GM21360 (cell line): ENCODE measurements around the gene OLFML1.

Experiments
- ATAC-seq: cut with Tn5 transposase; IDR thresholded peaks from one replicate; pipeline ENCODE4 v1.9.1; 2021; ENCODE audit warnings: mild to moderate bottlenecking, moderate library complexity; ENCODE audit not compliant: unreplicated experiment

OLFML1 gene

DNA sequence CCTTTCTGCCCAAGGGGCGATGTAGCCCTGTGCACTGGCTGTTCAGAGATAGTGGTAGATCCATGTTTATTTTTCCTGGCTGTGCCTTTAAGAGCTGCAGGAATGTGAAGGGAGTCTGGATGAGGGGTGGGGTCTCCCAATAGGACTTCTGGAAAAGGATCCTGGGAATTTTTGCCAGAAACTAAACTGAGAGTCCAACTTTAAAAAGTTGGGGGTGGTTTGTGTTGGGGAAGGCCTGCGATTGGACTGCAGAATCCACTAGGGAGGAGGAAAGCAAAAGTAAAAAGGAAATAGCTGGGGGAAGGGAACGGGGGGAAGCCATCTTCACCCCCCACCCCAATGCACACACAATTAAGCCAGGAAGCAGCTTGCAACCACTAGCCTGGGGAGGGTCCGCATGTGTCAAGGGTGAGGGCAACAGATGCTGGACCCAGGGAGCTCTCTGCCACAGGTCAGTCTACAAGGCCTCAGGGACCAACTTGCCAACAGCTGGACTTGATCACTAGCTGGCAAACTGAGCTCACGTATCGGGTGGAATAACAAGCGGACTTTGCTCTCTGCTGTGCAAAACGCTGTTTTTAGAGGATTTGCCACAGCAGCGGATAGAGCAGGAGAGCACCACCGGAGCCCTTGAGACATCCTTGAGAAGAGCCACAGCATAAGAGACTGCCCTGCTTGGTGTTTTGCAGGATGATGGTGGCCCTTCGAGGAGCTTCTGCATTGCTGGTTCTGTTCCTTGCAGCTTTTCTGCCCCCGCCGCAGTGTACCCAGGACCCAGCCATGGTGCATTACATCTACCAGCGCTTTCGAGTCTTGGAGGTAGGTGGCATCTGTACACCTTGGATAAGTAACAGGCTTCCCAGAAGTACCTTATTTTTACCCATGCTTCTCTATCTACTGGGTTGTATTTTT, at the start of gene OLFML1:
TSS of gene OLFML1 (plus strand) at position 321 of the 912 bp plus-strand sequence. CDS start at position 691, 370 bp downstream.
- ATAC-seq, result no peak

DNA sequence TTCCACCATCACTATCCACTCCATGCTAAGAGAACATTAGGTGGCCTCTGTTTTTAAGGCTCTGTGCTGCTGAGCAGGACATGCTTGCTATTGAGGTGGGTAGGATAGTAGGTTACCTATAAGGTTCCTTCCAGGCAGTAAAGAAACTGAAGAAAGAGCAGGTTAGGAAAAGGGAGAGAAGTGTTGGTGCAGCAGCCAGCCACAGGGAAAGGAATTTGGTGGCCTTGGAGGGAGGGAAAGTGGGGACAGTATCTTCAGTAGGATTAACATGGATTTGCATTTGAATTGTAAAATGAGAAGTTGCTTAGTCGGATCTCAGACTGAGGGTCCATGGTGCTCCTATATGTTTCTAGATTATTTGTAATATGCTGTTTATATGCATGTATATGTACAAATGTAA, 49.2 kb upstream of the OLFML1 start:
- no peak for ATAC-seq

DNA sequence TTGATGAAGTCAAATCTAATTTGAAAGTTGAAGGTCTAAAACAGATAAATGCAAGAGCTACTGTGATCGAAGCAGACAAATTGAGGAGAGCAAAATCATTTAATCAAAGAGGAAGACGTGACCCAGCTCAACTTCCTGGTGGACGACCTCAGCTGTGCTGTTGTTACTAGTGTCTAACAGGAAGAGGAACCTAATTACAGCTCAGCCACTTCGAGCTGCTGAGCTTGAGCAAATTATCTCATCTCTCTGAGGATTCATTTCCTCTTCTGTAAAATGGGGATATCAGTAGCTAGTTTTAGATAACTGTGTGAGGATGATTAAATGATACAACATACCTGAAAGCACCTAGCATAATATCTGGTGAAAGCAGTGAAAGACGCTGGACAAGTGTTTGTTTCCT, 48.6 kb upstream of the OLFML1 start:
- peak; percentile 78 for ATAC-seq

DNA sequence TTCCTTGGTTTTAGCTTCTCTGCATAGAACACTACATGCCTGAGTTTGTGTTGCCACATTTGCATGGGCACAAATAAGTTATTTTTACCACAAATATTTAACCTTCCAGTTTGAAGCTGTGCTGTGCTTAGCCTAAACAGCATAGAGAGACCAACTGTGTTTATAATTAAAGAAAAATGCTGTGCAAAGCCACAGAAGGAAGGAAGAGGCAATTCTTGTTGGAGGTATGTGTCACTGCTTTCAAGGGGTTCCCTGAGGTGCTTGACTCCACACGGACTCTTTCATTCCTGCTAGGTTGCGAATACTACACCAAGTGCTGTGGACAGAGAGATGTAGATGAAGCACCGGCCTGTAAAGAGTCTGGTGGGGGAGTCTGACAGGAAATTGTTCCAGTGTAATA, 47.6 kb upstream of the OLFML1 start:
- no peak for ATAC-seq

DNA sequence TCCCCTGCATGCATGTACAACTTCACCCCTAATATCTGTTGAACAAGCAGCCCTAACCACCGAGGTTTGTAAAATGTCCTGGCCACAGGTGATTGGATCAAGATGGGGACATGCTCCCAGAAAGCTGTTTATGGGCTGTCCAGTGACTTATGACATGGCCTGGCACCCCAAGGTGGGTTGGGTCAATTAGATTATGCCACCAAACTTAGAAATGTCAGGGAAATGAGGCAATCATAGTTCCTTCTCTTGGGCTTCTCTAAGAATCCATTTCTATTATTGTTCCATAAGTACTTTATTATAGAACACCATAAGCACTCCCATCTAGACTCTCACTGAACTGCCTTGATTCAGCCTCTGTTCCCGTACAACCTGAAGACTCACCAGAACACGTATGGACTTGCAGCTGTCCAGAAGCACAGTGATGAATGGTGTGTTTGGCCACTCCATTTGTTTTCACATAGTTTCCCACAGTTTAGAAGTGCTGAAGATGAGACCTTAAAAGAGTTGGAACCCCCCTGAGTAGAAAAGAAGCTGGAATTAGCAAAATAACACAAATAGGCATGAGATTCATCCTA, 45.5 kb upstream of the OLFML1 start:
- ATAC-seq, result no peak

DNA sequence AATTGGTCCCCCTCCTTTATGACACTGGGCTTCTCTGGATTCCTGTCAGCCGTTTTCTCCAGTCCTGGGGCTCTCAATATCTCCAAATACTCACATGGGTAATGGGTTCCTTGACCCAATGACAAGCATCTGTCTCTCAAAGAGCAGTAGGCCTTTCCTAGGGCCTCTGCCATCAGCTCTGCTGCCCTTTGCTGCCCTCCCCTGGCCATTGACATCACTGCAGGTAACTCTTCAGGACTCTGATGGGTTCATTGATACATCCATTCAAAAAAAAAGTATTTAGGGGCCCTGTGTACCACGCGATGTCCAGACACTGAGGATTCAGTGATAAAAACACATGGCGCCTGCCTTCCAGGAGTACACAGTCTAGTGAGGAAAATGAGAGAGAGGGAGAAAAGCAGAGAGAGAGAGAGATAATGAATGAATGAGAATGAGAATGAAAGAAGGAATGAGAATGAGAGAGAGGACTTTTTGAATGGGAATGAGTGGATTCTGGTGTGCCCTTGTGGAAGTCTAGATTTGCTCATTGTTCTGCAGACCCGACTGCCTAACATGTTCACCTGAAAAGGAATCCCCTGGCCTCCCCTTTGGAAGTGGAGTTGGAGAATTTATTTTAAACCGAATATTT, 42.6 kb upstream of the OLFML1 start:
- peak; percentile 82 for ATAC-seq

DNA sequence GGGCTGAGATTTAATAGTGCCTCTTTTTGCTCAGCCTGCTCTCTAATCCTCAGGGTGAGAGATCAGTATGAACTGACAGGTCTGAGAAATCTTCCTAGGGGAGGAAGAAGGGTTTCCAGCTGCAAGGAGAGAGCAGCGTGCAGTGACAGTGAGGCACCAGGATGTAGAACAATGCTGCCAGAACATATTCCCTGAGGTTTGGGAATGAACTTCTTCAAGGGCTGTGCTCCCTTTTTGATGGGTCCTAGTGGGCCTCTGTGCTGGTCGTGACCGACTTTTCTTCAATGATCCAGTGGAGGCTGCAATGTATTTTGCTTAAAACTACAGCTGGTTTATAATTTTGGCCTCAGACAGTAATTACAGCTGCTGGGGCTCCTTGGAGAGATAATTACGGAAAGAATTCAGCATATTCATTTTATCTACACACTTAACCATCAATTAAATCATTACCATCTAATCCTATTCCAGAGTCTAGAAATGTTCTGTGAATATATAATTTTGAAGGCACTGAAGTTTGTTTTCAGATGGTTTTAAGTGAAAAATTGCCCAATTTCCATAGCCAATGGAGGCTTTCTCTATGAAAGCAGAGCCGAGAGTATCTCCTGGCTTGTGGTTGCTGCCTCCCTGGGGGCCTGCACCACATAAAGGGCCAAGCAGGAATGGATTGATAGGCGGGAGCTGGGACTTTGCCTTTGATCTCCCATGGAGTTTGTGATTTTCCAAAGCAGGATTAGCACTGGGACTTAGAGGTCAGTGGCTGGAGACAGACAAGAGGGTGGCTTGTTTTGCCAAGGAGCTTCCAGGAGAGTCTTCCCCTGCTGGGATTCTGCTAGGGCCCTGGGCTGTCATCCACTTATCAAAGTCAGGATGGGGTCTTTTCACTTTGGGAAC, 41.0 kb upstream of the OLFML1 start:
- ATAC-seq, result no peak

DNA sequence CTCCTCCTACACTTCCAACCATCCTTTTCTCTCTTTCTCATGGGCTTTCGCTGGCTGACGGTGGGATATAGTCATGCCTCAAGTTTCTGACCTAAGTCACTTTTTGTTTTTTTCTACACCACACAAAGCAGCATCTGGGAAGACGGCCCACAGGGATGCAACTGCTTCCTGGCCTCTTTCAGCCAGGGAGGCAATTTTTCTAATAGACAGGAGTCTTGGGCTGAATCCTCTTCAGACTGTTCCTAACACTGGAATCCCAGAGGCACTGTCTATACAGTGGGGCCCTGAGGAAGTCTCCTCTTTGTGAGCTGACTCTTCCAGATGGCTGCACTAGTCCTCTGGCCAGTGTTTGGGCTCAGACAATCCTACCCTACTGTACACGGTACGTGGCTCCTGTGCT, 39.7 kb upstream of the OLFML1 start:
- no peak for ATAC-seq

DNA sequence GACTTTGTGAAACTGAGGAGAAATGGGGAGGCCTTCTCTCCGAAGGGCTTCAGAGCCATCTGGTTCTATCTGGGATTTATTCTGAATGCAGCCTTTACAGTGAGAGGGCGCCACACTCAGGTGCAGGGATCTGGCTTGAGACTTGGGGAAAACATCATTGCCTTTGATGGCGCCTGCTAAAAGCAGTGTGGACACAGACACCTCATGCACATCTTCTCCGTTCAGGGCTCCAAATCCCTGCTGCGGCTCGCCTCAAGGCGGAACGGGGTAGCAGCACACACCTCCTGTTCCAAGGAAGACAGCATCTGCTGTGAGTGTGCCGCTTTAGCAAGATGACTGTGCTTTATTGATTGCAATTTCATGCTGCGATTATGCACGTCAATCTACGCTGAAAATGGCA, 37.1 kb upstream of the OLFML1 start:
- ATAC-seq, result no peak

DNA sequence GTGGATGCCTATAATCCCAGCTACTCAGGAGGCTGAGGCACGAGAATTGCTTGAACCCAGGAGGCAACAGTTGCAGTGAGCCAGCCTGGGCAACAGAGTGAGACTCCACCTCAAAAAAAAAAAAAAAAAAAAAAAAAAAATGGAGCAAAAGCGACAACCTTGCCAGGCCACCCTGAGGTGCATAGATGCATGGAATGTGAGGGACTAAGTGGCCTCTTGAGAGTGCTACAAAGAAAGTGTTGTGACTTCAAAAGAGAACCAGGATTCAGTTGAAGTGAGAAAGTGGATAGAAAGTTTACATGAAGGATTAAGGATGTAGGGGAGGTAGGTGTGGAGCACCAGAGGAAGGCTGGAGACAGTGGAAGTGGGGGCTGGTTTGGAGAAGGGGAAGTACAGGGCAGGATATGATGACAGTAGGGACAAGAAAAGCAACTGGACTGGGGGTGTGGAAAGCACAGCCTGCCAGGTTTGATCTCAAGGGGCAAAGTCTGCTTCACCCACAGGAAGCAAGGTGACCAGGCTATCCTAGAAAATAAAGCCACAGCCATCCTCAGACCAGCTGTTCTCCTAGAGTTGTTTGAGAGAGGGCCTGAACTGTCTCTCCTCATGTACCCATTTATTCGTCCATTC, 36.0 kb upstream of the OLFML1 start:
- ATAC-seq, result no peak

DNA sequence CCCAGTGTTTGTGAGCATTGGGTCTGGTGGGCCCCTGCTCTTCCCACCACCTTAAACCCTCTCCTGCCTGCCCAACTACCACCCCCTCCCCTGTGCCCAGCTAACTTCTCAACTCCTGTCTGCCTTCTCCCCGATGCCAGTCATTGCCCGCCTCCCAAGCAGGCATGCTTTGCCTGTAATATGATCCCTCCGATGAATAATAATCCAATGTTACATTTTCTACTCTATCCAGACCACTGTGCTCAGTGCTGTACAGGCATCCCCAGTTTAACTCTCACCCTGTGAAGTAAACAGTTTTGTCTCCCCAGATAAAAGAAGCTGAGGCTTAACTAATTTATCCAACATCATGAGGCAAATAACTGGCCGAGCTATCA, 35.5 kb upstream of the OLFML1 start:
- no peak for ATAC-seq

DNA sequence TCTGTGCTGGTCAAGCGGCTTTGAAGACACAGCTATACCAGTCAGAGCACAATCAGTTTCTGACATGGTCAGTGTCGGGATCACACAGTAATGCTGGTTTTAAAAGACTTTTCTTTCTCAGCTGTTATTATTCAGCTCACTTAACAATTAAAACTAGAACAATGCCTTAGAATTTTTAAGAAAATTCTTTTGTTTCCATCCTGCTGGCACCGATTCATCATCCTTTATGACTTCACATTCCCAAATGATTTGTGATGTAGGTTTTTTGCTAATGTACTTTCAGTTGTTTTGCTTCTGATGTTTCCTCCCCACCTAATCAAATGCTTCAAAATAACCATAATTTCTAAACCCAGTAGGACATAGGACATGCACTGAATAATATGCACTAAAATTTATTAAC, 34.5 kb upstream of the OLFML1 start:
- ATAC-seq, result no peak

DNA sequence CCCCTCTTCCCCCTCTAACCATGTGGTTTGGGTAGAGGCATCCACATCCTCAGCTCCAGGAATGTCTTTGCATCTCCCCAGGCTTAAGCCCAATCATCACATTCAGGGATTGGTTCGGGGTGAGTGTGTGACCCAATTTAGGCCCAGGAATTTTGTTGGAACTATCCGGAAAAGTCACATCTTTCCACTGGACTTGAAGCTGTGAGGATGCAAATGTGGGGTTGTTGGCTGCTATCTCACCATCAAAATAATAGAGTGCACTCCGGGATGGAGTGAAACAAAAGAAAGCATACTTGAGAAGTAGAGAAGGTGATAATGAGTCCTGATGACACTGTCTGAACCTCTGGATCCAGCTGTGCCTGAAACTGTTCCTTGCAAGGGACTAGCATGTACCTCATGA, 33.8 kb upstream of the OLFML1 start:
- no peak for ATAC-seq

DNA sequence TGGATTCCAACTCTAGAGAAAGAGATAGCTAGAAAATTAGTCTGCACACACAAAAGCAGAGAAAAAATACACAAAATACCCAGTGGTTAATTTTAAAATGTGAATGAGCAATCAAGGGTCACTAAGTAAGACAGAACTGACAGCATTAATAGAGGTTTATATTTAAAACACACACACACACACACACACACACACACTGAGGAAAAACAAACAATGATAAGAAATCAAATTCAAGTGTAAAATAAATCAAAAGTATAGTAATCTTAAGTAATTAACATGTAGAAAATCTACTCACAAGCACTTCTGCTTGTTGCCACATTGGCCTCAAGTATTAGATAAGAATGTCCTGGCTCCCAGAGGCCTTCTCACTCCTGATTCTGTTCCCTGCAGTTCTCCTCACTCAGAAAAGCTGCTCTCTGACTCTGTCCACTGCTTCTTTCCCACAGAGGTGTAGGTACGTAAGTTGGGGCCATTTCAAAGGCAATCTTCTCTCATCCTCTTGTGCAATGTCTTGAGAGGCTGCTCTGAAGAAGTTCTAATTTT, 33.3 kb upstream of the OLFML1 start:
- no peak for ATAC-seq

DNA sequence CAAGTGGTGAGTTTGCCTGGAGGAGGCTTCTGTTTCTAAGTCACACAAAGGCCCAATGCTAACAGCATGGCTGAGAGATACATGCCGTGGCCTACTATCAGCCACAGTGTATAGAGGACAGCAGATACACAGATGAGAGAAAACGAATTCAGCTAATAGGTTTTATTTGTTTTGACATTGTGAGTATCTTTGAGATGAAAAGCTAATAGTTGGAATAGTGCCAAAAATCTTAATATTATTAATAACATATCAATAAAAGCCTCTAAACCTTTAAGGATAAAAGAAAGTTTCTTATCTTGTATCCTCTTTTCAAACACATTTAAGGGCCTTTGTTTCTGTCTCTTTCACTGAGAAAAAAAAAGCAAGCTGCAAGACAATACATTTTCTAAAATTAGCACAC, 30.5 kb upstream of the OLFML1 start:
- ATAC-seq, result no peak

DNA sequence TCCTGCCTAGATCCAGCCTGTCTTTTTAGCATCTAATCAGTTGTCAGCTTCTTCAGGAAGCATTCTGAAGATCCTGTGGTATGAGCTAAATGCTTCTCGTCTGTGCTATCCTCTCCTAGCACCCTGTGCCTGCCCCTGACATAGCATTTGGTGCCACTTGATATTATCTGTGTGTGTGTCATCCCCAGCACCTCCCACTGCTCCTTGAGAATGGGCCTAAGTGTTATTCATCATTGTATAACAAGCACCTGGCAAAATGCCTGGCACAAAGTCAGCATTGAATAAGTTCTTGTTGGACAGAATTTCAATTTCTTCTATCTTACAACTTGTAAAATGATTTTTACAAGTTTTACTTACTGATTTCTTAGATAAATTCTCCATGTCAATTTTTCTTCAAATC, 28.1 kb upstream of the OLFML1 start:
- ATAC-seq, result no peak

DNA sequence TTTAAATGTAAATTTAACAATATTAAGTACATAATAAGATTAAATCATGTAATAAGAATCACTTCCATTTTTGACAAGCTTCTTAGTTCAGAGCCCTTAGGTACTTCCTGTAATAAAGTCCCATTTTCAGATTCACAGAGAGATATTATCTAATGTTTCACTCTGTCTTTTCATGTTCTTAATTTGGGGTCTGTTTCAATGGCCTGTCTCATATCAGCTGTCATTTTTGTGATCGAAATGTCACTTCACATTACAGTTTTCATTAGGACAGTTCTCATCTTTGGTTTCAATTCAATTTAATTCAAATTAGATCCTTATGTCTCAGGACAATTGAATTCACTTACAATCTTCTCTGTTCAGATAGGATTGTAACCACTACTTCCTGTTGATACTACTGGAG, 22.6 kb upstream of the OLFML1 start:
- no peak for ATAC-seq

DNA sequence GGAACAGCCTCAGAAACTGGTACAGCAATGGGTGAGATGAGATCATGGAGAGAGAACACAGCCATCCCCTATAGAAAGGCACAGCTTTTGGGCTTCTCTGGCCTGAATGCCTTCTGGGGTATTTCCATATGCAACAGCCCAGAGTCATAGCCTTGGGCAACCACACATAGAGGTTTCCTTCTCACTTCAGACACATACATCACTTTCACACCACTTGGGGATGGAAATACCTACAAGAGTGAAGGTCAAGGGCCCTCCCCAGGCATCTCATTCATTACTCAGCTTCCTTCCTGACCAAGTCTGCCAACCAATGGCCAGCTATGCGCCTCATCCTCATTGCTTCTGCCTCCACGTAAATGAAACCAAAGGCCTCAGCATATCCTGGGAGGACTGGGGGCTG, 17.7 kb upstream of the OLFML1 start:
- peak; percentile 46 for ATAC-seq

DNA sequence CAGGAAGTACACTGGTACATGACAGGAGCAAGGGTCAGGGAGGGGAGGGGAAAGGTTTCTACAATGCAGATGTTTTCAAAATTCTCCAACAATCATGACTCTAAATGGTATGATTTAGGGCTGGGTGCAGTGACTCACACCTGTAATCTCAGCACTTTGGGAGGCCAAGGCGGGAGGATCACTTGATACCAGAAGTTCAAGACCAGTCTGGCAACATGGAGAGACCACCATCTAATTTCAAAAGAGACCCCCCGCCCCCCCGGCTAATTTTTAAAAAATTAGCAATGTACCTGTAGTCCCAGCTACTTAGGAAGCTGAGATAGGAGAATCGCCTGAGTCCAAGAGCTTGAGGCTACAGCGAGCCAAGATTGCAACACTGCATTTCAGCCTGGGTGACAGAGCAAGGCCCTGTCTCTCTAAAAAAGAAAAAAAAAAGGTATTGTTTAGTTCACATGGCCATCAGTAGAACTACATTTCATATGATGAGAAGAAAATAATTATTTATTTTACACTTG, 15.9 kb upstream of the OLFML1 start:
- no peak for ATAC-seq

DNA sequence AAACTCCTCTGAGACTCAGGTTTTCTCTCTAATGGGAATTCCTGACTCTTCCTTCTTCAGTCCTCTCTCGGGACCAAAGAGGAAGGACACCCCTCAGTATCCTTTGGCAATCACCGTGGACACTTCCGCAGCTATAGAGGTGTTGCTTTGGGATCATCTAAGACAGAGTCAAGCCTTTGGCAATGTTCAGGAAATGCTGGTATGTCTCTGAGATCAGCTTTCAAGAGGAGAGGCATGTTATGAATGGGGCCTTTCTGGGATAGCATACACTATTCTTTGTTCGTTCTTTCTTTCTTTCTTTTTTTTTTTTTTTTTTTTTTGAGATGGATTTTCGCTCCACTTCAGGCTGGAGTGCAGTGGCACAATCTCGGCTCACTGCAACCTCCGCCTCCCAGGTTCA, 14.2 kb upstream of the OLFML1 start:
- ATAC-seq, result no peak
